Vagina (tissue), 2 donors: Measurements from ENCODE around the gene SLC26A11.

Source experiments
- CTCF ChIP-seq, 3 experiments: fragments of 450-650 bp in 2 of 3; fragments of 200-600 bp in 1 of 3; sonication (generic) in 1 of 3; IDR thresholded peaks; one replicate each; pipeline ENCODE4 v1.5.1; 2017 to 2019; ENCODE audit warnings: antibody characterized with exemption in 3 of 3, mild to moderate bottlenecking in 2 of 3, moderate library complexity in 2 of 3
- POLR2A ChIP-seq, 2 donors: fragments of 450-650 bp; IDR thresholded peaks; one replicate each; pipeline ENCODE4 v1.6.1; 2017; ENCODE audit warnings: antibody characterized with exemption in 2 of 2, mild to moderate bottlenecking in 2 of 2, moderate library complexity in 2 of 2

- TF ChIP-seq POLR2A (IDR thresholded peaks at IDR 0.05) (no peak), CTCF (IDR thresholded peaks at IDR 0.05) (no peak)
Measured at GRCh38 chr17:80220054-80220735, at the start of gene SLC26A11, which contains the start of gene SGSH.
